ENCODE results near the gene NELFE. TPM values are rescaled to one million over a fixed set of nuclear protein-coding genes. Genes with fewer than 3 reads are reported as not detected.
"Not testable (repeated sequence)": the region's sequence is repeated elsewhere in the genome, so short reads cannot be mapped to it uniquely, and the experiment has no call there.

NELFE gene
- total and polyA plus RNA-seq, 12 donors, result 36.5 to 70.4 (median 45.7) TPM

DNA sequence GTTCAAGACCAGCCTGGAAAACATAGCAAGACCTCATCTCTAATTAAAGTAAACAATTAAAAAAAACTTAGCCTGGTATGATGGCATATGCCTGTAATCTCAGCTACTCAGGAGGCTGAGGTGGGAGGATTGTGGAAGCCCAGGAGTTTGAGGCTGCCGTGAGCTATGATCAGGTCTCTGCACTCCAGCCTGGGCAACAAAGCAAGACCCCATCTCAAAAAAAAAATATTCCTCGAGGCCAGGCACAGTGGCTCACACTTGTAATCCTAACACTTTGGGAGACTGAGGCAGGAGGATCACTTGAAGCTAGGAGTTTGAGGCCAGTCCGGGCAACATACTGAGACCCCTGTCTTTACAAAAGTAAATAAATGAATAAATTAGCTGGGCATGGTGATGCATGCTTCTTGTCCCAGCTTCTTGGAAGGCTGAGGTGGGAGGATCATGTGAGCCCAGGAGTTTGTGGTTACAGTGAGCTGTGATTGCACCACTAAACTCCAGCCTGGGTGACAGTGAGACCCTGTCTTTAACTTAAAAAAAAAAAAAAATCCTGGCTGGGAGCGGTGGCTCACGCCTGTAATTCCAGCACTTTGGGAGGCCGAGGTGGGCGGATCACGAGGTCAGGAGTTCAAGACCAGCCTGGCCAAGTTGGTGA lies 40.6 kb downstream of the NELFE start:
- intact Hi-C loops (cut with DNase I), result no loop called here
- no peak for ATAC-seq
- no peak overlapping the region for H3K4me3 ChIP-seq

DNA sequence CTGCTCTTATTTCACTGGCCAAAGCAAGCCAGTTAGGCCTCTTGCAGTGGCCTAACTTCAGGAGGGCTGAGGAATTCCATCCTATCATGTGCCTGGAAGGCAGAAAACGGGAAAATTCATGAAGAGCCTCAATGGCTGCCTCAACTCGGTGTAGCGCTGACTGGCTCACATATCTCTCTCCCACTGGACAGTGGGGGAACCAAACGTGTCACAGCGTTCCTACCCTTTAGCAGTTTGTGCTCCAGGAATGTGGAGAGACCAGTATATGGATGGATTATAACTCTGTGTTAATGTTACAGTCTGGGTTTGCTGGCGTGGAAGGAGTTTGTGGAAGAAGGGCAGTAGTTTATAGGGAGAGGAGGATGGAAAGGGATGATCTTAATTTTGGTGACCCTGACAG lies 43.0 kb downstream of the NELFE start:
- 75 to 83% methylated on average over 6 of the region's 6 CpGs for WGBS, 2 donors
- intact Hi-C loops (cut with DNase I), result no loop called here
- TF ChIP-seq CTCF (IDR thresholded peaks at IDR 0.05), result no peak

More for the DNA sequence above, 40.6 kb downstream of the NELFE start:
- H3K27ac ChIP-seq, result no peak overlapping the region
- no peaks in the 10 kb centered on the region for H3K27me3 ChIP-seq
- DNase-seq, result no peak
- no peak for TF ChIP-seq CTCF (IDR thresholded peaks at IDR 0.05)
- H3K36me3 ChIP-seq, result no peaks in the 10 kb centered on the region
- no peaks in the 10 kb centered on the region for H3K4me1 ChIP-seq
- H3K9me3 ChIP-seq, result no peaks in the 10 kb centered on the region
- 76 to 87% methylated on average over 8 of the region's 8 CpGs for WGBS, 2 donors

DNA sequence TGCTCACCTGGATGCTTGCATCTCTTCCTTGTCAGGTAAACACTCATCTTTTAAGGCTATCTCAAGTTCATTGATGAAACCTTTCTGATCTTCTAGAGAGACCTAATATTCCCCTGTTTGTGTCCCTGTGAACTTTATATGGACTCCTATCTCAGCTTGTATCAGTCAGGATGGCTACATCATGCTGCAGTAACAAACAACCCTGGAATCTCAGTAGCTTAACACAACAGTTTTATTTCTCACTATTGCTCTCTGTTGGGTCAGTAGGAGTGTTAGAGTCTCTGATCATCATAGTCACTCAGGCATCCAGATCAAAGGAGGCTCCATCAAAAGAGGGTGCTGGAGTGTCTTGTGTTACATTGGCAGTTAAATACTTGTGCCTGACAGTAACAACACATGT lies 43.4 kb downstream of the NELFE start:
- no peaks in the 10 kb centered on the region for H3K36me3 ChIP-seq
- H3K27me3 ChIP-seq, result peaks cover 0 to 4% (median 0%) of the 10 kb centered on the region in 7 donors
- no peak overlapping the region for H3K27ac ChIP-seq
- peaks cover 0 to 9% (median 0%) of the 10 kb centered on the region in 9 donors for H3K4me1 ChIP-seq
- ATAC-seq, result no peak
- no peak for DNase-seq
- no peak for TF ChIP-seq CTCF (IDR thresholded peaks at IDR 0.05)
- no peak overlapping the region for H3K4me3 ChIP-seq
- intact Hi-C loops (cut with DNase I), result no loop called here
- no peaks in the 10 kb centered on the region for H3K9me3 ChIP-seq

More for the DNA sequence above, 43.0 kb downstream of the NELFE start:
- Histone ChIP-seq H3K27ac (no peak overlapping the region), H3K27me3 (peaks cover 0 to 3% (median 0%) of the 10 kb centered on the region in 7 donors), H3K4me1 (peaks cover 0 to 9% (median 0%) of the 10 kb centered on the region in 9 donors), H3K4me3 (no peak overlapping the region), H3K9me3 (no peaks in the 10 kb centered on the region), H3K36me3 (no peaks in the 10 kb centered on the region)
- ATAC-seq (no peak), DNase-seq (no peak)

DNA sequence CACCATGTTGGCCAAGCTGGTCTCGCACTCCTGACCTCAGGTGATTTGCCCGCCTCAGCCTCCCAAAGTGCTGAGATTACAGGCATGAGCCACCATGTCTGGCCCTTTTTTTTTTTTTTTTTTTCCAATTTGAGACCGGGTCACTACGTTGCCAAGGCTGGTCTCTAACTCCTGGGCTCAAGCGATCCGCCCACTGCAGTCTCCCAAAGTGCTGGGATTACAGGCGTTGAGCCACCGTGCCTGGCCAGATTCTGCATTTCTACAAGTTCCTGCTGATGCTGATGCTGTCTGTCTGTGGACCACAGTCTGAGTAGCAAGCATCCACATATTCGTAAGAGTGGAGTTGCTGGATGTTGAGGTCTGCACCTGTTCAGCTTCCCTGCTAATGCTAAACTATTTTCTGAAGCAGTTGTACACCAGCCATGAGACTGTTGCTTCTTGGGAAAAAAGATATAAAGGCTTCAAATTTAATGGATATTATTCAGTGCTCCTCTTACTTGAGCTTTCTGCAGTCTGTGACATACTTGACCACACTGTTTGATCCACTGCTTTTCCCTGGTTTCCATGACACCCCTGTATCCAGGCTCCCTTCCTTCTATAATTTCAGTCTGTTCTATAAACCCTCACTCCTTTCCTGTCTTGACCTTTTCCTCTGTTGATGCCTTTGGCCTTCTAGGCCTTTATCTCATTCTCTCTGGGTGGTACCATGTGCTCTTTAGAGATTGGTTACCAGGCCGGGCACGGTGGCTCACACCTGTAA lies 46.8 kb downstream of the NELFE start:
- peaks cover 0 to 4% (median 0%) of the 10 kb centered on the region in 7 donors for H3K27me3 ChIP-seq
- intact Hi-C loops (cut with DNase I), result no loop called here
- H3K9me3 ChIP-seq, result no peaks in the 10 kb centered on the region
- no peak for TF ChIP-seq CTCF (IDR thresholded peaks at IDR 0.05)
- DNase-seq, result no peak
- H3K36me3 ChIP-seq, result no peaks in the 10 kb centered on the region
- H3K4me3 ChIP-seq, result no peak overlapping the region
- WGBS, 2 donors, result 77 to 81% methylated on average over 11 of the region's 11 CpGs
- peaks cover 0 to 17% (median 0%) of the 10 kb centered on the region in 9 donors for H3K4me1 ChIP-seq
- no peak for ATAC-seq
- H3K27ac ChIP-seq, result no peak overlapping the region

DNA sequence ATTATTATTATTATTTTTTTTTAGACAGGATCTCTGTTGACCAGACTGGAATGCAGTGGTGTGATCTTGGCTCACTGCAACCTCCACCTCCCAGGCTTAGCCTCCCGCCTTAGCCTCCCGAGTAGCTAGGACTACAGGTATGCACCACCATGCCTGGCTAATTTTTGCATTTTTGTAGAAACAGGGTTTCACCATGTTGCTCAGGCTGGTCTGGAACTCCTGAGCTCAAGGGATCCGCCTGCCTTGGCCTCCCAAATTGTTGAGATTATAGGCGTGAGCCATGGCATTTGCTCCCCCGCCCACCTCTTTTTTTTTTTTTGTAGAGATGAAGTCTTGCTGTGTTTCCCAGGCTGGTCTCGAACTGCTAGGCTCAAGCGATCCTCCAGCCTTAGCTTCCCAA lies 49.5 kb downstream of the NELFE start:
- ATAC-seq, DNase-seq, H3K9me3 ChIP-seq, H3K27ac ChIP-seq, H3K36me3 ChIP-seq, H3K27me3 ChIP-seq, H3K4me3 ChIP-seq: not testable (repeated sequence)
- H3K4me1 ChIP-seq, result peaks cover 0 to 20% (median 0%) of the 10 kb centered on the region in 9 donors
- WGBS, 2 donors, result 76 to 78% methylated on average over 7 of the region's 7 CpGs
- intact Hi-C loops (cut with DNase I), result loop anchor here in 2 of 10 donors (10.0 kb wide), 1 partner anchor 46 kb away; the partner anchor contains the start of genes NELFE (in 2 of the 2) and SKIC2 (in 2 of the 2)
